ENCODE results near the gene PRRC2C. TPM values are rescaled to one million over a fixed set of nuclear protein-coding genes. Genes with fewer than 3 reads are reported as not detected.
A peak's percentile ranks its signal among the peaks of the same experiment; 100 is the strongest.

PRRC2C gene
- polyA plus RNA-seq, 1 donor from 2014 or later = 42.4 TPM

- Histone ChIP-seq H3K27me3 (ENCODE audit: insufficient read depth, low read depth, low read length) (no peaks in the 10 kb centered on the region), H3K4me3 (ENCODE audit: low read length) (peak overlapping the region; percentile 97), H3F3A (ENCODE audit: insufficient read depth, low read length, poor library complexity, severe bottlenecking) (peaks cover 4% of the 10 kb centered on the region), H3K9me2 (ENCODE audit: insufficient read depth, low read length) (no peaks in the 10 kb centered on the region), H2AFZ (ENCODE audit: low read depth, low read length) (no peak overlapping the region), H3K36me3 (ENCODE audit: insufficient read depth, low read length) (no peaks in the 10 kb centered on the region), H4K20me1 (ENCODE audit: insufficient read depth) (no peaks in the 10 kb centered on the region), H3K79me2 (replicated peaks; ENCODE audit: insufficient read depth, low read length) (peaks cover 78% of the 10 kb centered on the region), H3K27ac (ENCODE audit: low read length) (no peak overlapping the region), H3K9me3 (ENCODE audit: low read length) (no peaks in the 10 kb centered on the region), H3K4me2 (ENCODE audit: low read length) (peak overlapping the region; percentile 91), H3K9ac (ENCODE audit: low read length) (no peak overlapping the region)
- TF ChIP-seq REST (IDR thresholded peaks at IDR 0.05; ENCODE audit: borderline replicate concordance) = no peak
- TF ChIP-seq, protein P1, sequence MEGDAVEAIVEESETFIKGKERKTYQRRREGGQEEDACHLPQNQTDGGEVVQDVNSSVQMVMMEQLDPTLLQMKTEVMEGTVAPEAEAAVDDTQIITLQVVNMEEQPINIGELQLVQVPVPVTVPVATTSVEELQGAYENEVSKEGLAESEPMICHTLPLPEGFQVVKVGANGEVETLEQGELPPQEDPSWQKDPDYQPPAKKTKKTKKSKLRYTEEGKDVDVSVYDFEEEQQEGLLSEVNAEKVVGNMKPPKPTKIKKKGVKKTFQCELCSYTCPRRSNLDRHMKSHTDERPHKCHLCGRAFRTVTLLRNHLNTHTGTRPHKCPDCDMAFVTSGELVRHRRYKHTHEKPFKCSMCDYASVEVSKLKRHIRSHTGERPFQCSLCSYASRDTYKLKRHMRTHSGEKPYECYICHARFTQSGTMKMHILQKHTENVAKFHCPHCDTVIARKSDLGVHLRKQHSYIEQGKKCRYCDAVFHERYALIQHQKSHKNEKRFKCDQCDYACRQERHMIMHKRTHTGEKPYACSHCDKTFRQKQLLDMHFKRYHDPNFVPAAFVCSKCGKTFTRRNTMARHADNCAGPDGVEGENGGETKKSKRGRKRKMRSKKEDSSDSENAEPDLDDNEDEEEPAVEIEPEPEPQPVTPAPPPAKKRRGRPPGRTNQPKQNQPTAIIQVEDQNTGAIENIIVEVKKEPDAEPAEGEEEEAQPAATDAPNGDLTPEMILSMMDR (IDR thresholded peaks at IDR 0.05; ENCODE audit: poor library complexity, severe bottlenecking) = no peak
- no peak for TF ChIP-seq EP300 (conservative IDR thresholded peaks at IDR 0.05; ENCODE audit: poor library complexity, severe bottlenecking)
- TF ChIP-seq MXI1 (conservative IDR thresholded peaks at IDR 0.05; ENCODE audit: poor library complexity, severe bottlenecking) = no peak
- TF ChIP-seq EZH2 (IDR thresholded peaks at IDR 0.05; ENCODE audit: borderline replicate concordance, insufficient read depth, low read length, poor library complexity, severe bottlenecking) = no peak
Measured at GRCh38 chr1:171488190-171488929, 3.0 kb downstream of the PRRC2C start.

GRCh38 chr1:171494076-171494475, 8.7 kb downstream of the PRRC2C start:
- peaks cover 16% of the 10 kb centered on the region for H4K20me1 ChIP-seq (ENCODE audit: insufficient read depth)
- no peak overlapping the region for H3K9ac ChIP-seq (ENCODE audit: low read length)
- H3K9me3 ChIP-seq (ENCODE audit: low read length) = no peaks in the 10 kb centered on the region
- TF ChIP-seq, protein P1 (IDR thresholded peaks at IDR 0.05; ENCODE audit: poor library complexity, severe bottlenecking) = no peak
- TF ChIP-seq TAF1 (IDR thresholded peaks at IDR 0.05; ENCODE audit: low read depth) = no peak
- TF ChIP-seq EP300 (conservative IDR thresholded peaks at IDR 0.05; ENCODE audit: poor library complexity, severe bottlenecking) = no peak
- TF ChIP-seq SMC3 (conservative IDR thresholded peaks at IDR 0.05; ENCODE audit: poor library complexity) = no peak
- TF ChIP-seq RAD21 (conservative IDR thresholded peaks at IDR 0.05) = no peak
- no peak for TF ChIP-seq MXI1 (conservative IDR thresholded peaks at IDR 0.05; ENCODE audit: poor library complexity, severe bottlenecking)
- TF ChIP-seq POLR2AphosphoS5 (IDR thresholded peaks at IDR 0.05) = no peak
- TF ChIP-seq EZH2 (IDR thresholded peaks at IDR 0.05; ENCODE audit: borderline replicate concordance, insufficient read depth, low read length, poor library complexity, severe bottlenecking) = no peak
- no peak for TF ChIP-seq REST (IDR thresholded peaks at IDR 0.05; ENCODE audit: borderline replicate concordance)
- no peaks in the 10 kb centered on the region for H3K9me2 ChIP-seq (ENCODE audit: insufficient read depth, low read length)
- no peaks in the 10 kb centered on the region for H3K27me3 ChIP-seq (ENCODE audit: insufficient read depth, low read depth, low read length)
- H2AFZ ChIP-seq (ENCODE audit: low read depth, low read length) = no peak overlapping the region
- peaks cover 99% of the 10 kb centered on the region for H3K79me2 ChIP-seq (replicated peaks; ENCODE audit: insufficient read depth, low read length)
- H3F3A ChIP-seq (ENCODE audit: insufficient read depth, low read length, poor library complexity, severe bottlenecking) = no peaks in the 10 kb centered on the region
- no peak overlapping the region for H3K27ac ChIP-seq (ENCODE audit: low read length)
- H3K4me3 ChIP-seq (ENCODE audit: low read length) = no peak overlapping the region
- H3K36me3 ChIP-seq (ENCODE audit: insufficient read depth, low read length) = no peaks in the 10 kb centered on the region
- no peak overlapping the region for H3K4me2 ChIP-seq (ENCODE audit: low read length)
